Measurements from ENCODE around the gene SLC38A9.

SLC38A9 gene

GRCh38 chr5:55657443-55657842 lies 54.7 kb downstream of the SLC38A9 start:
- no peak for DNase-seq (ENCODE audit: low read depth in 2 of 2, low spot score in 1 of 2)

GRCh38 chr5:55650386-55650785 lies 61.7 kb downstream of the SLC38A9 start:
- no peak for DNase-seq (ENCODE audit: low read depth in 2 of 2, low spot score in 1 of 2)

GRCh38 chr5:55649963-55650362 lies 62.2 kb downstream of the SLC38A9 start:
- no peak for DNase-seq (ENCODE audit: low read depth in 2 of 2, low spot score in 1 of 2)

GRCh38 chr5:55645304-55645703 lies 66.8 kb downstream of the SLC38A9 start:
- DNase-seq (ENCODE audit: low read depth in 2 of 2, low spot score in 1 of 2): no peak

- DNase-seq (ENCODE audit: low read depth in 2 of 2, low spot score in 1 of 2): no peak
Measured at GRCh38 chr5:55638455-55638854, 73.7 kb downstream of the SLC38A9 start.

- no peak for DNase-seq (ENCODE audit: low read depth in 2 of 2, low spot score in 1 of 2)
Measured at GRCh38 chr5:55638051-55638450, 74.1 kb downstream of the SLC38A9 start.

GRCh38 chr5:55636683-55637082 lies 75.4 kb downstream of the SLC38A9 start:
- no peak for DNase-seq (ENCODE audit: low read depth in 2 of 2, low spot score in 1 of 2)

GRCh38 chr5:55636177-55636576 lies 75.9 kb downstream of the SLC38A9 start:
- DNase-seq (ENCODE audit: low read depth in 2 of 2, low spot score in 1 of 2): no peak

- no peak for DNase-seq (ENCODE audit: low read depth in 2 of 2, low spot score in 1 of 2)
Measured at GRCh38 chr5:55634866-55635265, 77.3 kb downstream of the SLC38A9 start.

- DNase-seq (ENCODE audit: low read depth in 2 of 2, low spot score in 1 of 2): no peak
Measured at GRCh38 chr5:55634209-55634805, 77.8 kb downstream of the SLC38A9 start.

- DNase-seq (ENCODE audit: low read depth in 2 of 2, low spot score in 1 of 2): no peak
Measured at GRCh38 chr5:55633574-55634208, 78.4 kb downstream of the SLC38A9 start.

- DNase-seq (ENCODE audit: low read depth in 2 of 2, low spot score in 1 of 2): no peak
Measured at GRCh38 chr5:55629815-55630214, 82.3 kb downstream of the SLC38A9 start.

GRCh38 chr5:55626790-55627189 lies 85.3 kb downstream of the SLC38A9 start:
- no peak for DNase-seq (ENCODE audit: low read depth in 2 of 2, low spot score in 1 of 2)

GRCh38 chr5:55625913-55626312 lies 86.2 kb downstream of the SLC38A9 start:
- DNase-seq (ENCODE audit: low read depth in 2 of 2, low spot score in 1 of 2): no peak

GRCh38 chr5:55625589-55625909 lies 86.6 kb downstream of the SLC38A9 start:
- DNase-seq (ENCODE audit: low read depth in 2 of 2, low spot score in 1 of 2): no peak

GRCh38 chr5:55624841-55625588 lies 87.1 kb downstream of the SLC38A9 start:
- DNase-seq (ENCODE audit: low read depth in 2 of 2, low spot score in 1 of 2): no peak

GRCh38 chr5:55623789-55624188 lies 88.3 kb downstream of the SLC38A9 start:
- DNase-seq (ENCODE audit: low read depth in 2 of 2, low spot score in 1 of 2): no peak

- no peak for DNase-seq (ENCODE audit: low read depth in 2 of 2, low spot score in 1 of 2)
Measured at GRCh38 chr5:55622460-55622859, 89.7 kb downstream of the SLC38A9 start.

GRCh38 chr5:55621229-55621628 lies 90.9 kb downstream of the SLC38A9 start:
- no peak for DNase-seq (ENCODE audit: low read depth in 2 of 2, low spot score in 1 of 2)

- DNase-seq (ENCODE audit: low read depth in 2 of 2, low spot score in 1 of 2): no peak
Measured at GRCh38 chr5:55620766-55621160, 91.4 kb downstream of the SLC38A9 start.

GRCh38 chr5:55620009-55620765 lies 91.9 kb downstream of the SLC38A9 start:
- DNase-seq (ENCODE audit: low read depth in 2 of 2, low spot score in 1 of 2): no peak

GRCh38 chr5:55618318-55618717 lies 93.8 kb downstream of the SLC38A9 start:
- DNase-seq (ENCODE audit: low read depth in 2 of 2, low spot score in 1 of 2): no peak

All from stimulated activated CD8-positive, alpha-beta memory T cell treated with anti-CD3 and anti-CD28 coated beads, Interleukin-4, amount 100 ng/mL, for 1 hour (primary cell).